K562 (cell line): ENCODE results near the gene STK32C. TPM values are rescaled to one million over a fixed set of nuclear protein-coding genes. Genes with fewer than 3 reads are reported as not detected.

Experiments
- CEBPB ChIP-seq: fragments of 450-650 bp; IDR thresholded peaks from 2 replicates; pipeline ENCODE4 v1.6.1; 2016; ENCODE audit warnings: missing genetic modification characterization, missing compliant biosample characterization
- CREBBP ChIP-seq: IDR thresholded peaks from one replicate; pipeline ENCODE4 v1.6.1; 2012; ENCODE audit warnings: low read depth, mild to moderate bottlenecking, control low read depth, inconsistent platforms, low read length
- GMEB1 ChIP-seq: fragments of 250-450 bp; sonication (Bioruptor Pico); IDR thresholded peaks from 2 replicates; pipeline ENCODE4 v1.4.0; 2020; ENCODE audit warnings: mild to moderate bottlenecking
- HLTF ChIP-seq: fragments of 450-650 bp; IDR thresholded peaks from 2 replicates; pipeline ENCODE4 v1.6.1; 2016
- HMG20A ChIP-seq: fragments of 450-650 bp; formaldehyde crosslinking; conservative IDR thresholded peaks from 2 replicates; pipeline ENCODE4 v1.4.0; 2020; ENCODE audit warnings: mild to moderate bottlenecking, mixed read lengths
- HMGN3 ChIP-seq: IDR thresholded peaks from 2 replicates; pipeline ENCODE4 v1.6.1; 2011; ENCODE audit warnings: borderline replicate concordance, low read depth, mild to moderate bottlenecking, mixed read lengths, low read length; ENCODE audit not compliant: insufficient read length; ENCODE audit errors: extremely low read depth
- IFI16 ChIP-seq: fragments of 250-450 bp; sonication (Bioruptor Pico); IDR thresholded peaks from 2 replicates; pipeline ENCODE4 v2.1.2; 2022; ENCODE audit warnings: mild to moderate bottlenecking, inconsistent platforms
- MTA2 ChIP-seq: fragments of 450-650 bp; IDR thresholded peaks from 2 replicates; pipeline ENCODE4 v1.6.1; 2016; ENCODE audit warnings: low read depth
- NFIX ChIP-seq: fragments of 250-450 bp; sonication (Bioruptor Pico); IDR thresholded peaks from 2 replicates; pipeline ENCODE4 v1.4.0; 2020; ENCODE audit warnings: low read depth, mild to moderate bottlenecking, moderate library complexity
- PCBP2 ChIP-seq: fragments of 200-400 bp; formaldehyde crosslinking; IDR thresholded peaks from 2 replicates; pipeline ENCODE4 v1.6.1; 2018; ENCODE audit warnings: low read length, low read depth, mild to moderate bottlenecking, moderate library complexity; ENCODE audit not compliant: poor library complexity, severe bottlenecking
- PKNOX1 ChIP-seq: fragments of 450-650 bp; IDR thresholded peaks from 2 replicates; pipeline ENCODE4 v1.6.1; 2016
- PYGO2 ChIP-seq: fragments of 450-650 bp; IDR thresholded peaks from 2 replicates; pipeline ENCODE4 v1.6.1; 2016; ENCODE audit warnings: mild to moderate bottlenecking, missing genetic modification characterization, moderate library complexity, missing compliant biosample characterization
- ZBTB40 ChIP-seq, 2 experiments: fragments of 450-650 bp in 1 of 2; sonication (generic) in 1 of 2; formaldehyde crosslinking in 1 of 2; IDR thresholded peaks; 2 replicates each; pipeline versions ENCODE4 v1.7.1 to v1.9.0; 2016 to 2022; ENCODE audit warnings: inconsistent platforms in 1 of 2, mild to moderate bottlenecking in 1 of 2, missing genetic modification reagents in 1 of 2
- ZFX ChIP-seq: sonication (generic); formaldehyde crosslinking; IDR thresholded peaks from 2 replicates; pipeline ENCODE4 v1.8.0; 2022; ENCODE audit warnings: mild to moderate bottlenecking, missing genetic modification reagents, moderate library complexity
- ZNF24 ChIP-seq: fragments of 450-650 bp; IDR thresholded peaks from 2 replicates; pipeline ENCODE4 v1.6.1; 2016
- ZNF253 ChIP-seq: fragments of 250-450 bp; sonication (Bioruptor Pico); conservative IDR thresholded peaks from 2 replicates; pipeline ENCODE4 v1.6.1; 2021; ENCODE audit warnings: mild to moderate bottlenecking
- ZNF586 ChIP-seq: fragments of 450-650 bp; formaldehyde crosslinking; conservative IDR thresholded peaks from 2 replicates; pipeline ENCODE4 v1.4.0; 2020; ENCODE audit warnings: mild to moderate bottlenecking, moderate library complexity
- polyA plus RNA-seq, 8 experiments: library from polyadenylated mRNA; depleted of rRNA in 4 of 8; stranded (reverse) in 5 of 8; unstranded in 3 of 8; fragments of >200 nt; fragmentation: Nextera tagmentation in 2 of 8; fragmentation: Illumina TruSeq in 1 of 8; extraction: Ambion mirVana in 2 of 8; extraction: Trizol in 1 of 8; gene quantifications; 2 replicates each; pipeline versions ENCODE4 v1.2.1 to v1.2.3, GENCODE V29; 2011 to 2014; ENCODE audit warnings: inconsistent platforms in 1 of 8, missing spikeins in 1 of 8
- total RNA-seq, 7 experiments: library from RNA; depleted of rRNA in 6 of 7; stranded (reverse); fragments of >200 nt in 6 of 7; fragmentation: Illumina TruSeq in 2 of 7; extraction: Trizol in 2 of 7; gene quantifications; 2 replicates each; pipeline versions ENCODE4 v1.2.1 to v1.2.3, GENCODE V29; 2011 to 2021; ENCODE audit warnings: low replicate concordance in 1 of 7

STK32C gene
- total and polyA plus RNA-seq, 9 of the 15 experiments (the other 6 are each of a cell fraction or from before 2014, with no cell fraction given), result 1.5 to 20.9 (median 6.5) TPM

GRCh38 chr10:132163278-132163765, 144.4 kb downstream of the STK32C start (continued):
- TF ChIP-seq ZBTB40 (IDR thresholded peaks at IDR 0.05), result no peak
- TF ChIP-seq ZBTB40 (CRISPR knock-in tag; IDR thresholded peaks at IDR 0.05), result no peak
- peak; percentile 82 for TF ChIP-seq PKNOX1
- no peak for TF ChIP-seq PYGO2 (tag)
- TF ChIP-seq CEBPB, result no peak
- no peak for TF ChIP-seq HLTF
- no peak for TF ChIP-seq HMG20A (CRISPR knock-in tag)
- no peak for TF ChIP-seq GMEB1 (CRISPR knock-in tag)
- no peak for TF ChIP-seq CREBBP
- TF ChIP-seq HMGN3, result no peak
- no peak for TF ChIP-seq ZNF586 (CRISPR knock-in tag)
- no peak for TF ChIP-seq MTA2
- no peak for TF ChIP-seq PCBP2
- no peak for TF ChIP-seq ZNF24
- no peak for TF ChIP-seq NFIX
- no peak for TF ChIP-seq ZFX (CRISPR knock-in tag)
- TF ChIP-seq IFI16 (CRISPR knock-in tag), result no peak
- TF ChIP-seq ZNF253 (CRISPR knock-in tag), result no peak
